ENCODE data around the gene FAXC.

FAXC gene

GRCh38 chr6:99254616-99255550, 94.6 kb downstream of the FAXC start:
- CTCF ChIA-PET, result interaction anchor here (1.3 kb wide), 1 partner anchor 13 kb away, joined by 4 read pairs; no protein-coding TSS in a partner anchor
- DNase-seq (ENCODE audit: extremely low spot score), result no peak
- TF ChIP-seq CTBP1 (IDR thresholded peaks at IDR 0.05; ENCODE audit: borderline replicate concordance) (no peak), FOXK2 (IDR thresholded peaks at IDR 0.05) (no peak), PKNOX1 (IDR thresholded peaks at IDR 0.05) (no peak), ELF4 (IDR thresholded peaks at IDR 0.05) (no peak), TARDBP (IDR thresholded peaks at IDR 0.05) (no peak), HDGF (IDR thresholded peaks at IDR 0.05; ENCODE audit: borderline replicate concordance) (no peak), FOXA1 (IDR thresholded peaks at IDR 0.05) (no peak), LEF1 (IDR thresholded peaks at IDR 0.05; ENCODE audit: borderline replicate concordance) (no peak), SUZ12 (IDR thresholded peaks at IDR 0.05) (no peak), ZNF384 (IDR thresholded peaks at IDR 0.05) (no peak)
- POLR2A ChIA-PET, result no interaction called here

- ChIA-PET POLR2A (no interaction called here), CTCF (no interaction called here)
- no peak for DNase-seq (ENCODE audit: extremely low spot score)
- no peak for TF ChIP-seq FOXA1 (IDR thresholded peaks at IDR 0.05)
- no peak for TF ChIP-seq FOXK2 (IDR thresholded peaks at IDR 0.05)
- no peak for TF ChIP-seq PKNOX1 (IDR thresholded peaks at IDR 0.05)
- no peak for TF ChIP-seq SP1 (IDR thresholded peaks at IDR 0.05)
- no peak for TF ChIP-seq ELF4 (IDR thresholded peaks at IDR 0.05)
- TF ChIP-seq SUZ12 (IDR thresholded peaks at IDR 0.05), result no peak
- no peak for TF ChIP-seq NFRKB (IDR thresholded peaks at IDR 0.05)
- no peak for TF ChIP-seq HDGF (IDR thresholded peaks at IDR 0.05; ENCODE audit: borderline replicate concordance)
- no peak for TF ChIP-seq CTBP1 (IDR thresholded peaks at IDR 0.05; ENCODE audit: borderline replicate concordance)
- TF ChIP-seq FOXM1 (IDR thresholded peaks at IDR 0.05; ENCODE audit: borderline replicate concordance), result no peak
- no peak for TF ChIP-seq TARDBP (IDR thresholded peaks at IDR 0.05)
- TF ChIP-seq LEF1 (IDR thresholded peaks at IDR 0.05; ENCODE audit: borderline replicate concordance), result no peak
- TF ChIP-seq BHLHE40 (IDR thresholded peaks at IDR 0.05; ENCODE audit: borderline replicate concordance), result no peak
- no peak for TF ChIP-seq ZNF384 (IDR thresholded peaks at IDR 0.05)
- TF ChIP-seq ARNT (IDR thresholded peaks at IDR 0.05), result no peak
Observed at GRCh38 chr6:99253271-99253670, 96.2 kb downstream of the FAXC start.

GRCh38 chr6:99252421-99252820, 97.1 kb downstream of the FAXC start:
- DNase-seq (ENCODE audit: extremely low spot score), result no peak
- CTCF ChIA-PET, result no interaction called here
- POLR2A ChIA-PET, result no interaction called here
- TF ChIP-seq ARNT (IDR thresholded peaks at IDR 0.05) (no peak), ELF4 (IDR thresholded peaks at IDR 0.05) (no peak), LEF1 (IDR thresholded peaks at IDR 0.05; ENCODE audit: borderline replicate concordance) (no peak), NFRKB (IDR thresholded peaks at IDR 0.05) (no peak), SP1 (IDR thresholded peaks at IDR 0.05) (no peak), FOXA1 (IDR thresholded peaks at IDR 0.05) (no peak), HDGF (IDR thresholded peaks at IDR 0.05; ENCODE audit: borderline replicate concordance) (no peak), BHLHE40 (IDR thresholded peaks at IDR 0.05; ENCODE audit: borderline replicate concordance) (no peak), SUZ12 (IDR thresholded peaks at IDR 0.05) (no peak), ZNF384 (IDR thresholded peaks at IDR 0.05) (no peak), FOXM1 (IDR thresholded peaks at IDR 0.05; ENCODE audit: borderline replicate concordance) (no peak), CTBP1 (IDR thresholded peaks at IDR 0.05; ENCODE audit: borderline replicate concordance) (no peak), TARDBP (IDR thresholded peaks at IDR 0.05) (no peak), L3MBTL2 (conservative IDR thresholded peaks at IDR 0.05) (no peak), FOXK2 (IDR thresholded peaks at IDR 0.05) (no peak), PKNOX1 (IDR thresholded peaks at IDR 0.05) (no peak)

- TF ChIP-seq ELF4 (IDR thresholded peaks at IDR 0.05) (no peak), NFRKB (IDR thresholded peaks at IDR 0.05) (no peak), FOXA1 (IDR thresholded peaks at IDR 0.05) (no peak), LEF1 (IDR thresholded peaks at IDR 0.05; ENCODE audit: borderline replicate concordance) (no peak)
- ChIA-PET POLR2A (no interaction called here), CTCF (no interaction called here)
- no peak for DNase-seq (ENCODE audit: extremely low spot score)
Observed at GRCh38 chr6:99250476-99250875, 99.0 kb downstream of the FAXC start.

GRCh38 chr6:99246602-99247001, 102.9 kb downstream of the FAXC start:
- POLR2A ChIA-PET, result no interaction called here
- CTCF ChIA-PET, result no interaction called here
- DNase-seq (ENCODE audit: extremely low spot score), result no peak
- TF ChIP-seq FOXA1 (IDR thresholded peaks at IDR 0.05), result no peak
- no peak for TF ChIP-seq BHLHE40 (IDR thresholded peaks at IDR 0.05; ENCODE audit: borderline replicate concordance)
- TF ChIP-seq NFRKB (IDR thresholded peaks at IDR 0.05), result no peak
- no peak for TF ChIP-seq SUZ12 (IDR thresholded peaks at IDR 0.05)

- DNase-seq (ENCODE audit: extremely low spot score), result peak; percentile 53
- CTCF ChIA-PET, result interaction anchor here (0.7 to 4.6 kb wide), 6 partner anchors 13 to 134 kb away, joined by 3 to 24 read pairs (median 4); no protein-coding TSS in a partner anchor
- TF ChIP-seq NFRKB (IDR thresholded peaks at IDR 0.05) (no peak), LEF1 (IDR thresholded peaks at IDR 0.05; ENCODE audit: borderline replicate concordance) (no peak), FOXM1 (IDR thresholded peaks at IDR 0.05; ENCODE audit: borderline replicate concordance) (no peak), FOXK2 (IDR thresholded peaks at IDR 0.05) (no peak), SUZ12 (IDR thresholded peaks at IDR 0.05) (no peak), ZNF384 (IDR thresholded peaks at IDR 0.05) (no peak), SP1 (IDR thresholded peaks at IDR 0.05) (no peak)
- POLR2A ChIA-PET, result no interaction called here
Observed at GRCh38 chr6:99241905-99242534, 107.5 kb downstream of the FAXC start.
